Sigmoid colon (tissue), 7 donors: ENCODE results near the gene DENND2A. TPM values are rescaled to one million over a fixed set of nuclear protein-coding genes. Genes with fewer than 3 reads are reported as not detected.

Experiments
- DNase-seq: peaks from one replicate; pipeline ENCODE4 v3.0.0-alpha.2; 2019
- H3K27ac ChIP-seq, 4 donors: fragments of 200-600 bp; sonication (generic); one replicate each; pipeline ENCODE4 v1.5.1; 2016 to 2019; ENCODE audit warnings: mild to moderate bottlenecking in 1 of 4
- H3K27me3 ChIP-seq, 3 donors: fragments of 200-600 bp; sonication (generic); one replicate each; pipeline ENCODE4 v1.5.1; 2019; ENCODE audit warnings: mild to moderate bottlenecking in 1 of 3
- H3K36me3 ChIP-seq, 4 donors: fragments of 200-600 bp; sonication (generic); one replicate each; pipeline ENCODE4 v1.5.1; 2016 to 2019
- H3K4me1 ChIP-seq, 4 donors: fragments of 200-600 bp; sonication (generic); one replicate each; pipeline ENCODE4 v1.5.1; 2017 to 2019
- H3K4me3 ChIP-seq, 4 donors: fragments of 200-600 bp; sonication (generic); one replicate each; pipeline ENCODE4 v1.5.1; 2017 to 2019; ENCODE audit warnings: mild to moderate bottlenecking in 2 of 4, moderate library complexity in 1 of 4
- H3K9me3 ChIP-seq, 4 donors: fragments of 200-600 bp in 3 of 4; sonication (generic) in 3 of 4; one replicate each; pipeline versions ENCODE4 v1.5.1 to v1.6.1; 2013 to 2019
- CTCF ChIP-seq, 4 experiments: fragments of 450-650 bp in 3 of 4; fragments of 200-600 bp in 1 of 4; IDR thresholded peaks; one replicate each; pipeline ENCODE4 v1.5.1; 2016 to 2019; ENCODE audit warnings: antibody characterized with exemption in 4 of 4, mild to moderate bottlenecking in 3 of 4, moderate library complexity in 2 of 4
- EP300 ChIP-seq, 4 donors: sonication (generic); formaldehyde crosslinking; IDR thresholded peaks; one replicate each; pipeline ENCODE4 v1.6.1; 2017; ENCODE audit warnings: antibody characterized with exemption in 4 of 4
- POLR2A ChIP-seq, 2 donors: fragments of 450-650 bp; IDR thresholded peaks; one replicate each; pipeline ENCODE4 v1.6.1; 2016; ENCODE audit warnings: antibody characterized with exemption in 2 of 2, mild to moderate bottlenecking in 2 of 2, moderate library complexity in 2 of 2
- POLR2AphosphoS5 ChIP-seq, 4 donors: sonication (generic); formaldehyde crosslinking; IDR thresholded peaks; one replicate each; pipeline ENCODE4 v1.6.1; 2017; ENCODE audit warnings: antibody characterized with exemption in 4 of 4
- WGBS, 2 donors: extraction: QIAGEN DNeasy Blood & Tissue Kit; methylation state at CpG; one replicate each; pipeline ENCODE4 v1.1.7; 2013; 5-methylcytosine and 5-hydroxymethylcytosine counted together
- intact Hi-C: fragments of 100-400 bp; cut with DNase I; formaldehyde crosslinking; loops from one replicate; pipeline ENCODE4 v1.15.1; 2023
- polyA plus RNA-seq, 3 donors: library from polyadenylated mRNA; stranded (reverse); fragments of 200-250 nt; gene quantifications; one replicate each; pipeline ENCODE4 v1.2.3, GENCODE V29; 2013
- total RNA-seq, 4 donors: library from RNA; depleted of rRNA; stranded (reverse); fragments of >200 nt; gene quantifications; one replicate each; pipeline ENCODE4 v1.1.0, GENCODE V29; 2016
- donor health status: healthy with polysubstance abuse.
- donor health status: Bipolar disorder and iron deficiency.
- donor health status: healthy.

DENND2A gene
- total and polyA plus RNA-seq, 7 donors = 6.2 to 38.8 (median 11.4) TPM

DNA sequence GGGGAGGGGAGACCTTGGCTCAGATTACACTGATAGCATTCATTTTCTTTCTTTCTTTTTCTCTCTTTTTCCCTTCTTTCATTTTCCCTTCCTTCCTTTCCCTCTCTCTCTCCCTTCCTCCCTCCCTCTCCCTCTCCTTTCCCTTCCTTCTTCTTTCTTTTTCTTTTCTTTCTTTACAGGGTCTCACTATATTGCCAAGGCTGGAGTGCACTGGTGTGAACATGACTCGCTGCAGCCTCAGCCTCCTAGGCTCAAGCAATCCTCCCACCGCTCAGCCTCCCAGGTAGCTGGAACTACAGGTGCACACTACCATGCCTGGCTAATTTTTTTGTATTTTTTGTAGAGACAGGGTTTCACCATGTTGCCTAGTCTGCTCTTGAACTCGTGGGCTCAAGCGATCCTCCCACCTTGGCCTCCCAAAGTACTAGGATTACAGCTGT lies 88.4 kb downstream of the DENND2A start:
- Histone ChIP-seq H3K27me3 (no peaks in the 10 kb centered on the region), H3K4me3 (no peak overlapping the region), H3K36me3 (peaks cover 0 to 20% (median 0%) of the 10 kb centered on the region in 4 donors), H3K27ac (peak overlapping the region; percentile 14 to 48 (median 42)), H3K4me1 (peaks cover 0 to 15% (median 8%) of the 10 kb centered on the region in 4 donors), H3K9me3 (no peaks in the 10 kb centered on the region)
- 96 to 98% methylated on average over 4 of the region's 4 CpGs for WGBS, 2 donors
- no peak for DNase-seq
- intact Hi-C loops = no loop called here
- TF ChIP-seq POLR2AphosphoS5 (IDR thresholded peaks at IDR 0.05) (no peak), EP300 (IDR thresholded peaks at IDR 0.05) (no peak), CTCF (IDR thresholded peaks at IDR 0.05) (no peak), POLR2A (IDR thresholded peaks at IDR 0.05) (no peak)

GRCh38 chr7:140551355-140552239 lies 89.0 kb downstream of the DENND2A start:
- intact Hi-C loops = no loop called here
- Histone ChIP-seq H3K27me3 (no peaks in the 10 kb centered on the region), H3K36me3 (peaks cover 0 to 13% (median 0%) of the 10 kb centered on the region in 4 donors), H3K9me3 (no peaks in the 10 kb centered on the region), H3K4me3 (no peak overlapping the region), H3K4me1 (peaks cover 0 to 15% (median 8%) of the 10 kb centered on the region in 4 donors), H3K27ac (peak overlapping the region; percentile 14 to 48 (median 42))
- 87 to 89% methylated on average over 10 of the region's 10 CpGs for WGBS, 2 donors
- peak in 2 of 4 donors; percentile 21 to 41 for TF ChIP-seq POLR2AphosphoS5 (IDR thresholded peaks at IDR 0.05)
- TF ChIP-seq CTCF (IDR thresholded peaks at IDR 0.05) = no peak
- no peak for TF ChIP-seq EP300 (IDR thresholded peaks at IDR 0.05)
- TF ChIP-seq POLR2A (IDR thresholded peaks at IDR 0.05) = no peak
- DNase-seq = no peak

DNA sequence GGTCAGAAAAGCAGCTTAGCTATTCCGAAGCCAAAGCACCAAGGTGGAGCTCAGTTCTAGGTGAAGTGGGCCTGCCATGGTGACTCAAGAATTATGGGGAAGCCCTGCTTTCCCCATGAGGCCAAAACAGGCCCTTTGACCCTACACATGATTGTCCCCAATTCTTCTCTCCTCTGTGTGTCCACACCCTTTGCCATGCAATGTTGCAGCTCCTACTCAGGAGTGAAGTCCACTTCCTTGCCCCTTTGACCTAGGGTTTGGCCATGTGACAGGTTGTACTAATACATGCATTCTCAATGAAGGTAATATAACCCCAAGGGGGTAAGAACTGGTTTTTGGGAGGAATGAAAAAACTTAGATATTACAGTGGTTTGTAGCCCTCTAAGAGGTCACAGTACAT lies 93.7 kb downstream of the DENND2A start:
- no peak for DNase-seq
- H3K36me3 ChIP-seq = peaks cover 0 to 24% (median 0%) of the 10 kb centered on the region in 4 donors
- peaks cover 0 to 16% (median 13%) of the 10 kb centered on the region in 4 donors for H3K4me1 ChIP-seq
- no peaks in the 10 kb centered on the region for H3K27me3 ChIP-seq
- TF ChIP-seq POLR2A (IDR thresholded peaks at IDR 0.05) = no peak
- TF ChIP-seq EP300 (IDR thresholded peaks at IDR 0.05) = no peak
- no peak for TF ChIP-seq CTCF (IDR thresholded peaks at IDR 0.05)
- H3K27ac ChIP-seq = peak overlapping the region in 1 of 4 donors; percentile 2
- H3K4me3 ChIP-seq = no peak overlapping the region
- no peaks in the 10 kb centered on the region for H3K9me3 ChIP-seq
- intact Hi-C loops = no loop called here
- WGBS, 2 donors = 90 to 94% methylated on average over 1 of the region's 1 CpG

GRCh38 chr7:140544388-140544826 lies 96.2 kb downstream of the DENND2A start:
- DNase-seq = no peak
- peak overlapping the region in 1 of 4 donors; percentile 96 for H3K27ac ChIP-seq
- no peak overlapping the region for H3K4me3 ChIP-seq
- WGBS, 2 donors = 42 to 82% methylated on average over 16 of the region's 16 CpGs
- TF ChIP-seq POLR2AphosphoS5 (IDR thresholded peaks at IDR 0.05) (no peak), CTCF (IDR thresholded peaks at IDR 0.05) (no peak), POLR2A (IDR thresholded peaks at IDR 0.05) (no peak), EP300 (IDR thresholded peaks at IDR 0.05) (no peak)
- intact Hi-C loops = no loop called here
- no peaks in the 10 kb centered on the region for H3K9me3 ChIP-seq
- no peaks in the 10 kb centered on the region for H3K27me3 ChIP-seq
- H3K36me3 ChIP-seq = peaks cover 0 to 24% (median 0%) of the 10 kb centered on the region in 4 donors
- H3K4me1 ChIP-seq = peaks cover 0 to 24% (median 19%) of the 10 kb centered on the region in 4 donors
